NCI-H2196 (cell line): Measurements from ENCODE around the gene IGSF21.
A peak's percentile ranks its signal among the peaks of the same experiment; 100 is the strongest.

Experiments
- DNase-seq: peaks from one replicate; lab custom pipeline; 2025; ENCODE audit not compliant: unreplicated experiment; lab: John Stamatoyannopoulos, UW

The IGSF21 gene

DNA sequence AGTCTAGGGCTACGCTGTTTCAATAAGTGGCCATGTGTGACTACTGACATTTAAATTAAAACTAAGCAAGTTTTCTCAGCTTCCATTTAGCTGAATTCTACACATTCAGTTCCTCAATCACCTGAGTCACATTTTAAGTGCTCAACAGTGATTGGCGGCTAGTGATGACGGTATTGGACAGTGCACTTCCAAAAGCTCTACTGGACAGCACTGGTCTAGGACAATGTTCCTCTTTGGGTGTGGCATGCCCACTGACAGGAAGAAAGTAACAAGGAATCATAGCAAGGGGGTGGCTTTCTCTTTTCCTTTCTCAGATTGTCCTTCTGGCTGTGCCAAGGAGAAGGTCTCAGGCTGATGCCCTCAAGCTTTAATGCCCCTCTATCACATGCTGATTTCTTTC lies 11.7 kb downstream of the IGSF21 start:
- DNase-seq = no peak

- DNase-seq = no peak
These were observed 12.3 kb downstream of the IGSF21 start for GRCh38 chr1:18119771-18120377.

DNA sequence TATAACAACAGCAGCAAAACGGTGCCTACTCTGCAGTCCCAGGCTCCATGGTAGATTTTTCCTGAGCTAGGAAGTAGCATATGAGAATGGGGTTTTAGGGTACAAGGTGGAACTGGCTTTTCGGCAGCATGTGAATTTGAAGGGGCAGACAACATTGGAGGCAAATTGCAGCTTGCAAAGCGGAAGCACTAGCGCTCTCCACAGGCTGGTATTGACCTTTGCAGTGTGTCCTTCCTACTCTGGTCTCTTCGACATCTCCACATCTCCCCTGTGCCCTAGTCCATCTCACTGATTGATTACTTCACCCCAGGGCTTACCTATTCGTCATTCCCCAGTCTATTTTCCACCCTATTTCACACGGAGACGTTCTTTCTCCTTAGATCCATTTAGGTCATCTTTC lies 13.0 kb downstream of the IGSF21 start:
- DNase-seq = no peak

- no peak for DNase-seq
These were observed 13.6 kb downstream of the IGSF21 start for GRCh38 chr1:18121072-18121820.

DNA sequence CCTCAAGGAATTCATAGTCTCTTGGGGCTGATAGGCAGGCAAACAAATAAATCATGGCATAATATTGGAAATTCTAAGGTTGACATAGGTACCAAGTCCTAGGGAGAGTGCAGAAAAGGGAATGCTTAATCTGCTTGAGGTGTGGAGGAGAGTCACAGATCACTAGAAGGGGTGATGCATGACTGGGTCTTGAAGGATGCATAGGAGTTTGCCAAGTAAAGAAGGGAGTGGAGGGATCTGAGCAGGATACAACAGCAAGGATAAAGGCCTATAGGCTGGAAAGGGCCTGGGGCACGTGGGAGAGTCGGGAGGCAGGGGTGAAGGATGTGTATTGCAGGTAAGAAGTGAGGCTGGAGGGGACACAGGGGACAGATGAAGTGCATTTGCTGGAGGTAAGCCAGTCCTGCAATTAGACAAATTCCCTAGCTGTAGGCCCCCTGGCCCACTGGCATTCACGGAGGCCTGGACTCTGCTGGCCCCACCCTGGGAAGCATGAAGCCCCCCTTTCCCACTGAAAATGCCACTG lies 15.9 kb downstream of the IGSF21 start:
- no peak for DNase-seq

DNA sequence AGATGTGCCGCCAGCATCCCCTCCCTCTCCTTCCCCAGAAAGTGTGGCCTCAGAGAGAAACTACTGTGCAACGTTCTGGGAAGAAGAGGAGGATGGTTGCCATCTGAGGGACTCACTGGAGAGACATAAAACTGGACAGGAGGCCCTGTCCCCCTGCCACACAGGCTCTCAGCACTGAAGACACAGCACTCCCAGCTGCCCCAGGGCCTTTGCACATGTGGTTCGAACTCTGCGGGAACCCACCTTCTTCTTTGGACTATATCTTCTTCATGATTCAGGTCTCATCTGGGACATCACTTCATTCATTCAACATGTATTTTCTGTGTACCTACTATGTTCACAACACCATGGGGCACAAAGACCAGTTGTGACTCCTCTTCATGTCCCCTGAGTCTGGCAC lies 17.4 kb downstream of the IGSF21 start:
- no peak for DNase-seq

DNA sequence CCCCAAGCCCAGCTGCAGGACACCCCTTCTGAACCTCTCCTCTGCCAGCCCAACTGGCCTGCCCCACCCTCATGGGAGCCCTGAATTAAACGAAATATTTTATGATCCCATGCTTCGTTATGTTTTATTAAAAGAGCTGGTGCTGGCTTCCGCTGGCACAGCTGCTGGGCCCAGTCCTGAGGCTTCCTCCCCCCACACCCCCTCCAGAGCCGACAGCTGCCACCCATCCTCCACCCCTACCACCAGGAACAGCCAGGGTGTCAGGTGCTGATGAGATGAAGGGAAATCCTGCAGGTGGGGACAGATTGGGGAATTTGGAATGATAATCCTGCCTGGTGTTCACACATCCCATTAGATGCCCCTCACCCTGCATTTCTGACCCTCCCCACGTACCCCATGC lies 19.0 kb downstream of the IGSF21 start:
- peak; percentile 63 for DNase-seq

- no peak for DNase-seq
These were observed 20.7 kb downstream of the IGSF21 start for GRCh38 chr1:18128298-18128697.

DNA sequence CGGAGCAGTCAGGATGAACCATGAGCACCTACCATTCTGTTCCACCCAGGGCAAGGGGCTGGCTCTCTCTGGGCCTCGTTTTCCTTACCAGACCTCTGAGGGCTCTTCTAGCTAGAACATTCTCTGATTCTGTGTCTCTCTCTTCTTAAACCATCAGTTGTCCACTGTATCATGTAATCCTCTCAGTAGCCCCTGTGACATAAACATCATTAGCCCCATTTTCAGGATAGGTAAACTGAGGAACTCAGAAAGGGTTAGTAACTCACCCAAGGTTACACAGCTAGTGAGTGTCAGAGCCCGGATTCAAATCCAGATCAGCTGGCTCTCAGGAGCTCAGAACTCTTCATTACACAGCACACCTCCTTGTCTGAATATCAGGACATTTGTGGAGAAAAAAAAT lies 22.8 kb downstream of the IGSF21 start:
- DNase-seq = no peak

DNA sequence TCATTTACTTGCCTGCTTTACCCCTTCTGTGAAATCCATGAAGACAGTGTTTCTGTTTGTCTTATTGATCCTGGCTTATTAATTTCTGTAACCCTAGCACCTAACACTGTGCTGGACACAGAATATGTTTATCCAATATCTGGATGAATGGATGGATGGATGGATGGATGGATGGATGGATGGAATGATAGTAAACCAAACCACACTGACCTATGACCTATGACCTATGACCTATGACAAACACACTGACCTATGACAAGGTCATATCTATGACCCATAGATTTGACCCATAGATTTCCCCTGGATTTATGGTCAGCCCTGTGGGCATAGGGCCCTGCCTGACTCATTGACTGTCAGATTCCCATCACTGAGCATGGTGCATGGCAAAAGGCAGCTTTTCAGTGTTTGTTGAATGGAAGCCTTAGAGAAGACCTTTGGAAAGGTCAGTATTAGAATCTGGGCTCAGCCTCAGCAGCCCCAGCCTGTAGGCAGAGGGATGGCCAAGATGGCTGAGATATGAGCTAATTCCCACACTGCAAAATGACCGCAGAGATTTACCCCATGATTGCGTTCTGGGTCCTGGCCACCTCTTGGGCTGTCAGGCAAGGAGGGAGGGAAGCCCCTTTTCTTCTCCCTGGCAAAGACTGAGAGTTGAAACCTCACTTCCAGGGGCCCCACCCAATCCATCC lies 24.6 kb downstream of the IGSF21 start:
- no peak for DNase-seq

DNA sequence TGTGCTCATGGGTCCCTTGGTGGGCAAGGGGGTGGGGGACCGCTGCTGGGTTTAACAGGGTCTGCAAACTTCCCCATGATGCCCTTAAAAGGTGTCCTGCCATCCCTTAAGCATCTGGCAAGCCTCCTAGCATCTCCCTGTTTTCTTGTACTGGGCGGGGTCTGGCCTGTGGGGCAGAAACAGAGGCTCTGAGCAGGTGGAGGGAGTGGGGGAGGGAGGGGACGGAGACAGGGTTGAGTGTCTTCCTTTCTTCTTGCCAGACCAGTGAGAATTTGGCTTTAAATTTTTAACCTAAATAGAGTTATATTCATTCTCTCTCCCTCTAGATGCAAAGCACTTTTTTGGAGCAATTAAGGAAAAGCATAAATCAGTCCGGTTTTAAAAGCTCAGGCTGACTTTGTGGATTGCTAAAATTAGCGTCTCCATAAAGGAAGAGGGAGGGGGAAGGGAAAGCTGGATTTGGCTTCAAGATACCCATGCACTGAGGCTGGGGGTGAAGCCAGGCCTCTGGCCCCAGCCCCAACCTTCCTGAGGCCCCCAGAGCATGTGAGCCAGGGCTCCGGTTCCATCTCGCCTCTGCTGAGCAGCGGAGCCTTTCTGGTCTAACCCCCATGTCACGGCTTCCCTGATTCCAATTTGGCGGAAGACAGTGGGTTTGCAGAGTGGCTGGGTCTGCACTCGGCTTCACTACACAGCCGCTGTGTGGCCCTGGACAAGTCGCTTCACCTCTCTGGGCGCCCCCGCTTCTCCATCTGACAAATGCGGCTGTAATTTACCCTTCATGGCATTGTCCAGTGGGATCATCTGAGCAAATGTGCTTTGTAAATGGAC lies 25.3 kb downstream of the IGSF21 start:
- no peak for DNase-seq

- DNase-seq = peak; percentile 64
These were observed 26.9 kb downstream of the IGSF21 start for GRCh38 chr1:18134324-18135046.

GRCh38 chr1:18137759-18138345 lies 30.3 kb downstream of the IGSF21 start:
- no peak for DNase-seq

- no peak for DNase-seq
These were observed 31.8 kb downstream of the IGSF21 start for GRCh38 chr1:18139198-18139981.

- no peak for DNase-seq
These were observed 32.8 kb downstream of the IGSF21 start for GRCh38 chr1:18140411-18140810.

- DNase-seq = no peak
These were observed 34.1 kb downstream of the IGSF21 start for GRCh38 chr1:18141661-18142060.

GRCh38 chr1:18142471-18142870 lies 34.9 kb downstream of the IGSF21 start:
- no peak for DNase-seq

- DNase-seq = no peak
These were observed 35.4 kb downstream of the IGSF21 start for GRCh38 chr1:18142969-18143368.

GRCh38 chr1:18144062-18144461 lies 36.5 kb downstream of the IGSF21 start:
- DNase-seq = no peak
